OCI-LY1 (cell line): ENCODE measurements around the gene SF3B2.

ENCODE experiments used
- H2AFZ ChIP-seq: fragments of 200-600 bp; sonication (generic), shearing (Covaris generic); 2 replicates; pipeline ENCODE4 v1.6.0; 2014; ENCODE audit warnings: antibody characterized with exemption, mild to moderate bottlenecking, low read length
- H3F3A ChIP-seq: fragments of 200-600 bp; sonication (generic), shearing (Covaris generic); 2 replicates; pipeline ENCODE4 v1.6.0; 2014; ENCODE audit warnings: mild to moderate bottlenecking, antibody characterized with exemption, low read length, moderate library complexity; ENCODE audit not compliant: insufficient read depth
- H3K27ac ChIP-seq: fragments of 200-600 bp; sonication (generic); 2 replicates; pipeline ENCODE4 v1.5.1; 2014; ENCODE audit warnings: low read length, mixed run types, mild to moderate bottlenecking, low read depth; ENCODE audit not compliant: poor library complexity, severe bottlenecking
- H3K27me3 ChIP-seq: fragments of 200-600 bp; sonication (generic); 2 replicates; pipeline ENCODE4 v1.6.0; 2014; ENCODE audit warnings: antibody characterized with exemption, mild to moderate bottlenecking, low read length, moderate library complexity; ENCODE audit not compliant: insufficient read depth
- H3K36me3 ChIP-seq: fragments of 200-600 bp; sonication (generic); 2 replicates; pipeline ENCODE4 v1.6.1; 2014; ENCODE audit warnings: mild to moderate bottlenecking, antibody characterized with exemption, low read length, moderate library complexity, mixed read lengths; ENCODE audit not compliant: insufficient read depth
- H3K4me1 ChIP-seq: fragments of 200-600 bp; sonication (generic); 2 replicates; pipeline ENCODE4 v1.5.1; 2014; ENCODE audit warnings: mild to moderate bottlenecking, low read length, moderate library complexity; ENCODE audit not compliant: insufficient read depth, severe bottlenecking
- H3K4me2 ChIP-seq: fragments of 200-600 bp; sonication (generic), shearing (Covaris generic); 2 replicates; pipeline ENCODE4 v1.6.1; 2014; ENCODE audit warnings: low read length
- H3K4me3 ChIP-seq: fragments of 200-600 bp; sonication (generic); 2 replicates; pipeline ENCODE4 v1.5.1; 2014; ENCODE audit warnings: low read length, low read depth, mild to moderate bottlenecking, mixed read lengths; ENCODE audit not compliant: poor library complexity, severe bottlenecking
- H3K79me2 ChIP-seq: fragments of 200-600 bp; shearing (Covaris generic); 2 replicates; pipeline ENCODE4 v1.6.1; 2016; ENCODE audit warnings: mixed run types, low read length, mixed read lengths; ENCODE audit not compliant: insufficient read depth
- H3K9ac ChIP-seq: fragments of 200-600 bp; sonication (generic), shearing (Covaris generic); 2 replicates; pipeline ENCODE4 v1.6.1; 2014; ENCODE audit warnings: mild to moderate bottlenecking, low read length, mixed read lengths
- H3K9me2 ChIP-seq: fragments of 200-600 bp; sonication (generic), shearing (Covaris generic); 2 replicates; pipeline ENCODE4 v1.6.1; 2014; ENCODE audit warnings: low read depth, mild to moderate bottlenecking, low read length, mixed read lengths
- H3K9me3 ChIP-seq: fragments of 200-600 bp; shearing (Covaris generic); 2 replicates; pipeline ENCODE4 v1.6.1; 2014; ENCODE audit warnings: low read length, mixed read lengths
- H4K20me1 ChIP-seq: fragments of 200-600 bp; sonication (generic), shearing (Covaris generic); 2 replicates; pipeline ENCODE4 v1.6.0; 2016; ENCODE audit warnings: mild to moderate bottlenecking, low read length; ENCODE audit not compliant: insufficient read depth
- EZH2 ChIP-seq: fragments of 200-600 bp; sonication (generic), shearing (Covaris generic); IDR thresholded peaks from 2 replicates; pipeline ENCODE4 v1.8.0; 2017; ENCODE audit warnings: borderline replicate concordance, mixed run types, mild to moderate bottlenecking, antibody characterized with exemption, low read length, moderate library complexity, mixed read lengths
- TF ChIP-seq, protein P1 (sequence below): fragments of 200-600 bp; sonication (generic), shearing (Covaris generic); IDR thresholded peaks from 2 replicates; pipeline ENCODE4 v1.5.1; 2017; ENCODE audit warnings: mild to moderate bottlenecking, antibody characterized with exemption, low read length, moderate library complexity, mixed read lengths

The SF3B2 gene

GRCh38 chr11:66084821-66085475 is 32.8 kb downstream of the SF3B2 start:
- Histone ChIP-seq H3K27ac (peak overlapping the region; percentile 96), H3K4me2 (peak overlapping the region; percentile 61), H3K9ac (peak overlapping the region; percentile 57), H2AFZ (no peak overlapping the region), H3K9me2 (no peaks in the 10 kb centered on the region), H3K36me3 (peaks cover 9% of the 10 kb centered on the region), H4K20me1 (no peaks in the 10 kb centered on the region), H3K9me3 (no peaks in the 10 kb centered on the region), H3K79me2 (peaks cover 63% of the 10 kb centered on the region), H3K27me3 (no peaks in the 10 kb centered on the region), H3K4me1 (peaks cover 96% of the 10 kb centered on the region), H3K4me3 (peak overlapping the region; percentile 24), H3F3A (0 out of 2 replicates have a peak, but pooled peaks cover 7% of the 10 kb centered on the region)
- TF ChIP-seq, protein P1, sequence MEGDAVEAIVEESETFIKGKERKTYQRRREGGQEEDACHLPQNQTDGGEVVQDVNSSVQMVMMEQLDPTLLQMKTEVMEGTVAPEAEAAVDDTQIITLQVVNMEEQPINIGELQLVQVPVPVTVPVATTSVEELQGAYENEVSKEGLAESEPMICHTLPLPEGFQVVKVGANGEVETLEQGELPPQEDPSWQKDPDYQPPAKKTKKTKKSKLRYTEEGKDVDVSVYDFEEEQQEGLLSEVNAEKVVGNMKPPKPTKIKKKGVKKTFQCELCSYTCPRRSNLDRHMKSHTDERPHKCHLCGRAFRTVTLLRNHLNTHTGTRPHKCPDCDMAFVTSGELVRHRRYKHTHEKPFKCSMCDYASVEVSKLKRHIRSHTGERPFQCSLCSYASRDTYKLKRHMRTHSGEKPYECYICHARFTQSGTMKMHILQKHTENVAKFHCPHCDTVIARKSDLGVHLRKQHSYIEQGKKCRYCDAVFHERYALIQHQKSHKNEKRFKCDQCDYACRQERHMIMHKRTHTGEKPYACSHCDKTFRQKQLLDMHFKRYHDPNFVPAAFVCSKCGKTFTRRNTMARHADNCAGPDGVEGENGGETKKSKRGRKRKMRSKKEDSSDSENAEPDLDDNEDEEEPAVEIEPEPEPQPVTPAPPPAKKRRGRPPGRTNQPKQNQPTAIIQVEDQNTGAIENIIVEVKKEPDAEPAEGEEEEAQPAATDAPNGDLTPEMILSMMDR, result no peak
- TF ChIP-seq EZH2, result no peak

GRCh38 chr11:66087148-66087908 is 35.2 kb downstream of the SF3B2 start:
- peaks cover 70% of the 10 kb centered on the region for H3K79me2 ChIP-seq
- H4K20me1 ChIP-seq, result no peaks in the 10 kb centered on the region
- TF ChIP-seq, protein P1, result no peak
- no peak for TF ChIP-seq EZH2
- no peak overlapping the region for H2AFZ ChIP-seq
- H3K4me3 ChIP-seq, result peak overlapping the region; percentile 33
- peak overlapping the region; percentile 57 for H3K4me2 ChIP-seq
- peak overlapping the region; percentile 51; the same call in 1 of the 2 replicates for H3K9ac ChIP-seq
- H3F3A ChIP-seq, result 0 out of 2 replicates have a peak, but pooled peaks cover 3% of the 10 kb centered on the region
- H3K4me1 ChIP-seq, result peaks cover 72% of the 10 kb centered on the region
- H3K27me3 ChIP-seq, result no peaks in the 10 kb centered on the region
- no peaks in the 10 kb centered on the region for H3K9me3 ChIP-seq
- peak overlapping the region; percentile 96 for H3K27ac ChIP-seq
- H3K9me2 ChIP-seq, result no peaks in the 10 kb centered on the region
- peaks cover 20% of the 10 kb centered on the region for H3K36me3 ChIP-seq

DNA sequence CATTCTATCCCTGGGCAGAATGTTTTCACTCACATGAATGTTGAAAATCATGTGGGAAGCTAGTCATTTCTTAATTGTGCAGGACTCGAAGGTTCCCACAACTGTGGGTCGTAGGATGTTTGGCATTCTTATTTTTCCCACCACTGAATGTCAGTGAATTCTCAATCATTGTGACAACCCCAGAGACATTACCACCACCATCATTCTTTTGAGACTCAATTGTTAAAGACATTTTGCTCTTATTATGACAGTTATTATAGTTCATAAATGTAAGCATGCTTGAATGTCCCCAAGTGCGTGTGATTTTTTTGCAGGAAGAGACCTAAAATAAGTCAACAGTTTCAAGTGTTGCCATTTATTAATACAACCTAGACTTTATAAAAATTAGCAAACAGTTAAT is 36.9 kb downstream of the SF3B2 start:
- no peaks in the 10 kb centered on the region for H3K9me2 ChIP-seq
- no peak overlapping the region for H3K9ac ChIP-seq
- TF ChIP-seq, protein P1, result no peak
- no peak for TF ChIP-seq EZH2
- H3K9me3 ChIP-seq, result no peaks in the 10 kb centered on the region
- no peak overlapping the region for H2AFZ ChIP-seq
- H4K20me1 ChIP-seq, result no peaks in the 10 kb centered on the region
- no peaks in the 10 kb centered on the region for H3K27me3 ChIP-seq
- no peak overlapping the region for H3K4me2 ChIP-seq
- peak overlapping the region; percentile 96 for H3K27ac ChIP-seq
- peaks cover 20% of the 10 kb centered on the region for H3K36me3 ChIP-seq
- H3K4me1 ChIP-seq, result peaks cover 55% of the 10 kb centered on the region
- 0 out of 2 replicates have a peak, but pooled peaks cover 3% of the 10 kb centered on the region for H3F3A ChIP-seq
- peaks cover 55% of the 10 kb centered on the region for H3K79me2 ChIP-seq
- no peak overlapping the region for H3K4me3 ChIP-seq
